ENCODE measurements around the gene EPHB2.

The EPHB2 gene

GRCh38 chr1:22815043-22815365 is 104.4 kb downstream of the EPHB2 start:
- no peak for TF ChIP-seq CTCF (IDR thresholded peaks at IDR 0.05; ENCODE audit: low read depth, low read length)
- DNase-seq (ENCODE audit: extremely low read depth, low read depth) = no peak

- no peak for DNase-seq (ENCODE audit: extremely low read depth, low read depth)
- no peak for TF ChIP-seq CTCF (IDR thresholded peaks at IDR 0.05; ENCODE audit: low read depth, low read length)
Measured at GRCh38 chr1:22815421-22816066, 104.9 kb downstream of the EPHB2 start.

GRCh38 chr1:22816067-22816775 is 105.6 kb downstream of the EPHB2 start:
- DNase-seq (ENCODE audit: extremely low read depth, low read depth) = no peak
- no peak for TF ChIP-seq CTCF (IDR thresholded peaks at IDR 0.05; ENCODE audit: low read depth, low read length)

GRCh38 chr1:22816803-22817202 is 106.2 kb downstream of the EPHB2 start:
- TF ChIP-seq CTCF (IDR thresholded peaks at IDR 0.05; ENCODE audit: low read depth, low read length) = no peak
- DNase-seq (ENCODE audit: extremely low read depth, low read depth) = no peak

GRCh38 chr1:22817462-22817861 is 106.8 kb downstream of the EPHB2 start:
- DNase-seq (ENCODE audit: extremely low read depth, low read depth) = no peak
- TF ChIP-seq CTCF (IDR thresholded peaks at IDR 0.05; ENCODE audit: low read depth, low read length) = no peak

- no peak for TF ChIP-seq CTCF (IDR thresholded peaks at IDR 0.05; ENCODE audit: low read depth, low read length)
Measured at GRCh38 chr1:22818061-22818770, 107.6 kb downstream of the EPHB2 start.

GRCh38 chr1:22819361-22819760 is 108.7 kb downstream of the EPHB2 start:
- no peak for DNase-seq (ENCODE audit: extremely low read depth, low read depth)
- TF ChIP-seq CTCF (IDR thresholded peaks at IDR 0.05; ENCODE audit: low read depth, low read length) = no peak

More at GRCh38 chr1:22818061-22818770, 107.6 kb downstream of the EPHB2 start:
- no peak for DNase-seq (ENCODE audit: extremely low read depth, low read depth)
